Adrenal gland (tissue), 12 donors: ENCODE data around the gene DPP10. TPM values are rescaled to one million over a fixed set of nuclear protein-coding genes. Genes with fewer than 3 reads are reported as not detected.

Experiments used
- DNase-seq, 7 donors: peaks; one replicate each; pipeline ENCODE4 v3.0.0-alpha.2; 2019 to 2020
- H3K27ac ChIP-seq, 5 donors: fragments of 200-600 bp; sonication (generic) in 4 of 5; 1 replicate in 3 of 5; 2 replicates in 2 of 5; pipeline versions ENCODE4 v1.5.1 to v1.8.0; 2016 to 2020; ENCODE audit warnings: mild to moderate bottlenecking in 1 of 5
- H3K27me3 ChIP-seq: fragments of 200-600 bp; 2 replicates; pipeline ENCODE4 v1.8.0; 2021
- H3K36me3 ChIP-seq, 2 donors: fragments of 200-600 bp; replicated peaks in 1 of 2; 1 replicate in 1 of 2; 2 replicates in 1 of 2; pipeline versions ENCODE4 v1.5.1 to v1.8.0; 2018 to 2022
- H3K4me1 ChIP-seq, 2 donors: fragments of 200-600 bp; replicated peaks in 1 of 2; 1 replicate in 1 of 2; 2 replicates in 1 of 2; pipeline versions ENCODE4 v1.5.1 to v1.8.0; 2018 to 2021
- H3K4me3 ChIP-seq, 4 donors: fragments of 200-600 bp; sonication (generic) in 3 of 4; one replicate each; pipeline ENCODE4 v1.5.1; 2016 to 2018
- H3K9me3 ChIP-seq, 3 donors: fragments of 200-600 bp; sonication (generic) in 1 of 3; replicated peaks in 1 of 3; 1 replicate in 2 of 3; 2 replicates in 1 of 3; pipeline versions ENCODE4 v1.5.1 to v1.8.0; 2016 to 2021
- CTCF ChIP-seq, 6 experiments: fragments of 450-650 bp in 4 of 6; fragments of 200-600 bp in 2 of 6; sonication (generic) in 1 of 6; IDR thresholded peaks; 1 replicate in 5 of 6; 2 replicates in 1 of 6; pipeline versions ENCODE4 v1.5.1 to v1.8.0; 2016 to 2021; ENCODE audit warnings: antibody characterized with exemption in 6 of 6, mild to moderate bottlenecking in 2 of 6, moderate library complexity in 1 of 6
- POLR2A ChIP-seq, 2 donors: fragments of 450-650 bp; IDR thresholded peaks; one replicate each; pipeline ENCODE4 v1.6.1; 2017; ENCODE audit warnings: antibody characterized with exemption in 2 of 2, mild to moderate bottlenecking in 2 of 2, moderate library complexity in 1 of 2
- WGBS, 4 donors: extraction: QIAGEN DNeasy Blood & Tissue Kit in 2 of 4; methylation state at CpG; one replicate each; pipeline versions ENCODE4 v1.1.5 to v1.1.7; 2013 to 2017; 5-methylcytosine and 5-hydroxymethylcytosine counted together
- intact Hi-C, 2 donors: fragments of 100-400 bp; cut with DNase I; formaldehyde crosslinking; loops; one replicate each; pipeline versions ENCODE4 v1.14.1 to v1.15.0; 2022 to 2023
- polyA plus RNA-seq, 3 donors: library from polyadenylated mRNA; stranded (reverse); fragments of 200-250 nt in 2 of 3; fragments of 350-450 nt in 1 of 3; fragmentation: Illumina TruSeq in 1 of 3; extraction: RNeasy Lipid Tissue Mini Kit (QIAGEN cat#74804) in 1 of 3; gene quantifications; one replicate each; pipeline ENCODE4 v1.2.3, GENCODE V29; 2013 to 2014
- total RNA-seq, 9 donors: library from RNA; depleted of rRNA in 4 of 9; stranded (reverse); fragments of >200 nt in 4 of 9; fragments of 120-200 nt in 1 of 9; fragmentation: NEBNext Ultra II Directional in 1 of 9; extraction: Animal tissue kit (Norgen Biotek cat#: 25700) in 1 of 9; gene quantifications; one replicate each; pipeline versions ENCODE4 v1.1.0 to v1.2.4, GENCODE V29; 2013 to 2023
- donor health status: healthy with polysubstance abuse.
- donor health status: Bipolar disorder and iron deficiency.
- donor health status: DM: yes; HTN: yes; CAD: no.
- donor health status: DM: no; HTN: no; CAD: no.
- donor health status: DM: no; HTN: no; CAD: no.
- donor health status: DM: yes; HTN: yes; CAD: no.

Gene DPP10
- total and polyA plus RNA-seq, 12 donors = 5.2 to 257 (median 32.0) TPM

GRCh38 chr2:114859726-114860510 lies 417.5 kb downstream of the DPP10 start:
- Histone ChIP-seq H3K4me3 (no peak overlapping the region), H3K27ac (no peak overlapping the region), H3K27me3 (no peaks in the 10 kb centered on the region), H3K36me3 (no peaks in the 10 kb centered on the region), H3K4me1 (no peaks in the 10 kb centered on the region), H3K9me3 (no peaks in the 10 kb centered on the region)
- 68 to 85% (median 76%) methylated on average over 6 of the region's 6 CpGs for WGBS, 4 donors
- intact Hi-C loops = no loop called here
- no peak for DNase-seq
- TF ChIP-seq POLR2A (IDR thresholded peaks at IDR 0.05) = no peak
- no peak for TF ChIP-seq CTCF (IDR thresholded peaks at IDR 0.05)

GRCh38 chr2:114862243-114862642 lies 419.8 kb downstream of the DPP10 start:
- 47 to 62% (median 52%) methylated on average over 1 of the region's 1 CpG for WGBS, 4 donors
- intact Hi-C loops = no loop called here
- Histone ChIP-seq H3K27me3 (no peaks in the 10 kb centered on the region), H3K9me3 (no peaks in the 10 kb centered on the region), H3K4me1 (no peaks in the 10 kb centered on the region), H3K4me3 (no peak overlapping the region), H3K27ac (no peak overlapping the region), H3K36me3 (no peaks in the 10 kb centered on the region)
- DNase-seq = no peak
- TF ChIP-seq CTCF (IDR thresholded peaks at IDR 0.05) (no peak), POLR2A (IDR thresholded peaks at IDR 0.05) (no peak)

- intact Hi-C loops = no loop called here
- Histone ChIP-seq H3K36me3 (no peaks in the 10 kb centered on the region), H3K9me3 (no peaks in the 10 kb centered on the region), H3K4me3 (no peak overlapping the region), H3K27ac (no peak overlapping the region), H3K27me3 (no peaks in the 10 kb centered on the region), H3K4me1 (no peaks in the 10 kb centered on the region)
- no peak for TF ChIP-seq CTCF (IDR thresholded peaks at IDR 0.05)
- TF ChIP-seq POLR2A (IDR thresholded peaks at IDR 0.05) = no peak
- DNase-seq = no peak
- 84 to 90% (median 87%) methylated on average over 5 of the region's 5 CpGs for WGBS, 4 donors
These were observed 422.5 kb downstream of the DPP10 start for GRCh38 chr2:114864901-114865300.

DNA sequence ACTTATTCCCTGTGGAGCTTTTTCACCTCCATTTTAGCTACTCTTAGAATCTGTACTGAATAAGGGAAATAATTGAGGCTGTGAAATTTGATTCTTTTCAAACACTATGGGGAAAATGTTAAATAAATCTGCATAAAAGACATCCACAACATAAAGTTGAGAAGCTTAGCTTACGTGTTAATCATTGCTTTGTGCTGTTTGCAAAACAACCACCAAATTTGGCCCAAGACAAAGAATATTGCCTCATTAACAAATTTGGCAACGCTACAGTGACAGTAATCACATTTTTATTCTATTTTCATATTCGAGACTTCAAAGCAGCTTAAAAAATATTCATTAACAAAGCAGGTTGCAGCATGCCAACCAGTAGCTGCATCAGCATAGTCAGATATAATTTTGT lies 437.6 kb downstream of the DPP10 start:
- TF ChIP-seq CTCF (IDR thresholded peaks at IDR 0.05) = no peak
- TF ChIP-seq POLR2A (IDR thresholded peaks at IDR 0.05) = no peak
- no peak for DNase-seq
- Histone ChIP-seq H3K4me3 (no peak overlapping the region), H3K4me1 (no peaks in the 10 kb centered on the region), H3K9me3 (no peaks in the 10 kb centered on the region), H3K27ac (no peak overlapping the region), H3K36me3 (no peaks in the 10 kb centered on the region), H3K27me3 (no peaks in the 10 kb centered on the region)
- intact Hi-C loops = no loop called here
- WGBS, 4 donors = 63 to 74% (median 65%) methylated on average over 3 of the region's 3 CpGs
